GM23338 (cell line): Measurements from ENCODE around the gene ZFY. TPM values are rescaled to one million over a fixed set of nuclear protein-coding genes. Genes with fewer than 3 reads are reported as not detected.

ENCODE experiments used
- ATAC-seq: fragments of 200-7000 bp; cut with Tn5 transposase; 3 replicates; pipeline ENCODE4 v1.9.1; 2020
- DNase-seq: peaks from one replicate; pipeline ENCODE4 v3.0.0-alpha.2; 2015; ENCODE audit warnings: low spot score
- H2AFZ ChIP-seq: fragments of 200-600 bp; sonication (generic); 2 replicates; pipeline ENCODE4 v1.8.0; 2016; ENCODE audit warnings: antibody characterized with exemption, mild to moderate bottlenecking, moderate library complexity
- H3F3A ChIP-seq: fragments of 200-600 bp; sonication (generic); replicated peaks from 2 replicates; pipeline ENCODE4 v1.8.0; 2017; ENCODE audit warnings: antibody characterized with exemption, mixed run types, low read depth
- H3K27ac ChIP-seq: fragments of 200-600 bp; sonication (generic); 2 replicates; pipeline ENCODE4 v1.6.1; 2016; ENCODE audit warnings: low read depth
- H3K27me3 ChIP-seq: fragments of 200-600 bp; sonication (generic); 2 replicates; pipeline ENCODE4 v1.8.0; 2016; ENCODE audit warnings: mild to moderate bottlenecking, mixed run types, moderate library complexity; ENCODE audit not compliant: insufficient read depth
- H3K36me3 ChIP-seq: fragments of 200-600 bp; sonication (generic); 2 replicates; pipeline ENCODE4 v1.8.0; 2016; ENCODE audit warnings: mild to moderate bottlenecking; ENCODE audit not compliant: insufficient read depth
- H3K4me1 ChIP-seq: fragments of 200-600 bp; sonication (generic); 2 replicates; pipeline ENCODE4 v1.8.0; 2016; ENCODE audit warnings: mild to moderate bottlenecking, moderate library complexity; ENCODE audit not compliant: insufficient read depth
- H3K4me2 ChIP-seq: fragments of 200-600 bp; sonication (generic); 2 replicates; pipeline ENCODE4 v1.7.1; 2017; ENCODE audit warnings: mixed run types
- H3K4me3 ChIP-seq: fragments of 200-600 bp; sonication (generic); 2 replicates; pipeline ENCODE4 v1.6.1; 2016; ENCODE audit warnings: mixed run types
- H3K79me2 ChIP-seq: fragments of 200-600 bp; sonication (generic); replicated peaks from 2 replicates; pipeline ENCODE4 v1.8.0; 2017; ENCODE audit warnings: mild to moderate bottlenecking; ENCODE audit not compliant: insufficient read depth
- H3K9me2 ChIP-seq: fragments of 200-600 bp; sonication (generic); 2 replicates; pipeline ENCODE4 v1.8.0; 2017; ENCODE audit not compliant: insufficient read depth
- H4K20me1 ChIP-seq: fragments of 200-600 bp; sonication (generic); replicated peaks from 2 replicates; pipeline ENCODE4 v1.8.0; 2017; ENCODE audit warnings: mild to moderate bottlenecking; ENCODE audit not compliant: insufficient read depth
- H3K27ac Mint-ChIP-seq: 2 replicates; pipeline ENCODE4 v1.8.0; 2020; ENCODE audit warnings: inconsistent platforms, mild to moderate bottlenecking, moderate library complexity, mixed read lengths
- H3K27me3 Mint-ChIP-seq: 3 replicates; pipeline ENCODE4 v1.8.0; 2022; ENCODE audit warnings: low read depth, mild to moderate bottlenecking, moderate library complexity, mixed read lengths, inconsistent platforms; ENCODE audit not compliant: insufficient read depth, poor library complexity
- H3K36me3 Mint-ChIP-seq: 3 replicates; pipeline ENCODE4 v1.8.0; 2021; ENCODE audit warnings: low read depth, mild to moderate bottlenecking, inconsistent platforms, moderate library complexity, mixed read lengths
- H3K4me1 Mint-ChIP-seq: 3 replicates; pipeline ENCODE4 v1.8.0; 2020; ENCODE audit warnings: mild to moderate bottlenecking, inconsistent platforms, mixed read lengths
- H3K4me3 Mint-ChIP-seq: 3 replicates; pipeline ENCODE4 v1.8.0; 2021; ENCODE audit warnings: moderate library complexity, mild to moderate bottlenecking, inconsistent platforms, mixed read lengths
- H3K9me3 Mint-ChIP-seq: 3 replicates; pipeline ENCODE4 v1.8.0; 2020; ENCODE audit warnings: moderate library complexity, mild to moderate bottlenecking, inconsistent platforms, mixed read lengths
- CREB1 ChIP-seq: fragments of 250-450 bp; sonication (Bioruptor Pico); IDR thresholded peaks from 2 replicates; pipeline ENCODE4 v1.5.0; 2020; ENCODE audit warnings: low read depth, mild to moderate bottlenecking, moderate library complexity
- EZH2 ChIP-seq: fragments of 200-600 bp; sonication (generic); IDR thresholded peaks from one replicate; pipeline ENCODE4 v1.8.0; 2017; ENCODE audit warnings: antibody characterized with exemption, mild to moderate bottlenecking, low read depth; ENCODE audit not compliant: unreplicated experiment
- EZH2phosphoT487 ChIP-seq: fragments of 200-600 bp; sonication (generic); IDR thresholded peaks from one replicate; pipeline ENCODE4 v1.8.1; 2018; ENCODE audit warnings: antibody characterized with exemption; ENCODE audit not compliant: unreplicated experiment
- JUNB ChIP-seq: IDR thresholded peaks from one replicate; pipeline ENCODE4 v1.6.1; 2016; ENCODE audit warnings: antibody characterized with exemption; ENCODE audit not compliant: unreplicated experiment
- NANOG ChIP-seq: IDR thresholded peaks from 2 replicates; pipeline ENCODE4 v1.6.1; 2016; ENCODE audit warnings: antibody characterized with exemption, borderline replicate concordance
- POLR2AphosphoS5 ChIP-seq: IDR thresholded peaks from 2 replicates; pipeline ENCODE4 v1.6.1; 2016; ENCODE audit warnings: antibody characterized with exemption, low read depth
- STAT1 ChIP-seq: IDR thresholded peaks from one replicate; pipeline ENCODE4 v1.6.1; 2016; ENCODE audit warnings: antibody characterized with exemption; ENCODE audit not compliant: unreplicated experiment
- ZNF114 ChIP-seq: fragments of 250-450 bp; sonication (Bioruptor Pico); IDR thresholded peaks from 2 replicates; pipeline ENCODE4 v1.5.0; 2020; ENCODE audit warnings: mild to moderate bottlenecking, moderate library complexity
- ZNF331 ChIP-seq: fragments of 250-450 bp; sonication (Bioruptor Pico); IDR thresholded peaks from 2 replicates; pipeline ENCODE4 v1.5.0; 2020; ENCODE audit warnings: low read depth, mild to moderate bottlenecking, moderate library complexity
- polyA plus RNA-seq: library from polyadenylated mRNA; unstranded; fragments of >200 nt; fragmentation: Nextera tagmentation; extraction: Ambion mirVana; gene quantifications from 2 replicates; pipeline ENCODE4 v1.2.1, GENCODE V29; 2016
- total RNA-seq: library from RNA; depleted of rRNA; stranded (reverse); fragments of >200 nt; shearing (Covaris generic); gene quantifications from 2 replicates; pipeline ENCODE4 v1.2.3, GENCODE V29; 2014
- TF ChIP-seq, protein P1 (sequence below): fragments of 250-450 bp; sonication (Bioruptor Pico); IDR thresholded peaks from 2 replicates; pipeline ENCODE4 v1.5.0; 2020; ENCODE audit warnings: mild to moderate bottlenecking, moderate library complexity
- TF ChIP-seq, protein P2 (sequence below): IDR thresholded peaks from one replicate; pipeline ENCODE4 v1.6.1; 2018; ENCODE audit warnings: antibody characterized with exemption; ENCODE audit not compliant: unreplicated experiment
- TF ChIP-seq, protein P3 (sequence below), 2 experiments: fragments of 200-600 bp in 1 of 2; sonication (generic) in 1 of 2; conservative IDR thresholded peaks; 2 replicates each; pipeline versions ENCODE4 v1.5.1 to v1.6.1; 2016 to 2017; ENCODE audit warnings: antibody characterized with exemption in 2 of 2, low read depth in 2 of 2, mild to moderate bottlenecking in 2 of 2, moderate library complexity in 1 of 2
- TF ChIP-seq, protein P4 (sequence below): IDR thresholded peaks from 2 replicates; pipeline ENCODE4 v1.6.1; 2016; ENCODE audit warnings: antibody characterized with exemption

Gene ZFY
- total and polyA plus RNA-seq, 2 experiments from 2014 or later = 4.5 to 9.4 TPM

DNA sequence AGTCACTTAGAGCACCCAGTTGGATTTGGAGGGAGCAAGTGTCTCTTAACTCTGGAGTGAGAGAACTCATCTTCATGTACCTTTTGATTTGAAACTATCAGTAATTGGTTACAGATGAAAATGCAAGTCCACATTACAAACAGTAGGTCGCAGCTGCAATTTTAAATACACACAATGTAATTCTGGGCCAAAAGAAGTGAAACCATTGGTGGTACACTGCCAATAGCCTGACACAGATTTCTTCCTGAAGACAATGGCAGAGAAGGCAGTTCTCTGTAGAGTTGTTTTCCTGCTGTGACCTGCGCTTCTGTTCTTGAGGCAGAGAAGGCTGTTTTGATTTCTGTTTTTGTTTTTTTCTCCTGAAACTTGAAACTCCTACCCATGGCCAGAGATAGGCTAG, 86.0 kb downstream of the ZFY start:
- H3K27ac Mint-ChIP-seq = no peak overlapping the region
- Histone ChIP-seq H3K79me2 (no peaks in the 10 kb centered on the region), H2AFZ (no peak overlapping the region), H3K4me3 (no peak overlapping the region), H3F3A (no peaks in the 10 kb centered on the region), H3K9me2 (no peaks in the 10 kb centered on the region), H3K36me3 (no peaks in the 10 kb centered on the region), H3K27me3 (no peaks in the 10 kb centered on the region), H3K4me2 (no peak overlapping the region), H3K27ac (no peak overlapping the region), H4K20me1 (no peaks in the 10 kb centered on the region), H3K4me1 (no peaks in the 10 kb centered on the region)
- H3K36me3 Mint-ChIP-seq = no peaks in the 10 kb centered on the region
- H3K27me3 Mint-ChIP-seq = peaks cover 2% of the 10 kb centered on the region
- DNase-seq (no peak), ATAC-seq (no peak)
- TF ChIP-seq, protein P1, sequence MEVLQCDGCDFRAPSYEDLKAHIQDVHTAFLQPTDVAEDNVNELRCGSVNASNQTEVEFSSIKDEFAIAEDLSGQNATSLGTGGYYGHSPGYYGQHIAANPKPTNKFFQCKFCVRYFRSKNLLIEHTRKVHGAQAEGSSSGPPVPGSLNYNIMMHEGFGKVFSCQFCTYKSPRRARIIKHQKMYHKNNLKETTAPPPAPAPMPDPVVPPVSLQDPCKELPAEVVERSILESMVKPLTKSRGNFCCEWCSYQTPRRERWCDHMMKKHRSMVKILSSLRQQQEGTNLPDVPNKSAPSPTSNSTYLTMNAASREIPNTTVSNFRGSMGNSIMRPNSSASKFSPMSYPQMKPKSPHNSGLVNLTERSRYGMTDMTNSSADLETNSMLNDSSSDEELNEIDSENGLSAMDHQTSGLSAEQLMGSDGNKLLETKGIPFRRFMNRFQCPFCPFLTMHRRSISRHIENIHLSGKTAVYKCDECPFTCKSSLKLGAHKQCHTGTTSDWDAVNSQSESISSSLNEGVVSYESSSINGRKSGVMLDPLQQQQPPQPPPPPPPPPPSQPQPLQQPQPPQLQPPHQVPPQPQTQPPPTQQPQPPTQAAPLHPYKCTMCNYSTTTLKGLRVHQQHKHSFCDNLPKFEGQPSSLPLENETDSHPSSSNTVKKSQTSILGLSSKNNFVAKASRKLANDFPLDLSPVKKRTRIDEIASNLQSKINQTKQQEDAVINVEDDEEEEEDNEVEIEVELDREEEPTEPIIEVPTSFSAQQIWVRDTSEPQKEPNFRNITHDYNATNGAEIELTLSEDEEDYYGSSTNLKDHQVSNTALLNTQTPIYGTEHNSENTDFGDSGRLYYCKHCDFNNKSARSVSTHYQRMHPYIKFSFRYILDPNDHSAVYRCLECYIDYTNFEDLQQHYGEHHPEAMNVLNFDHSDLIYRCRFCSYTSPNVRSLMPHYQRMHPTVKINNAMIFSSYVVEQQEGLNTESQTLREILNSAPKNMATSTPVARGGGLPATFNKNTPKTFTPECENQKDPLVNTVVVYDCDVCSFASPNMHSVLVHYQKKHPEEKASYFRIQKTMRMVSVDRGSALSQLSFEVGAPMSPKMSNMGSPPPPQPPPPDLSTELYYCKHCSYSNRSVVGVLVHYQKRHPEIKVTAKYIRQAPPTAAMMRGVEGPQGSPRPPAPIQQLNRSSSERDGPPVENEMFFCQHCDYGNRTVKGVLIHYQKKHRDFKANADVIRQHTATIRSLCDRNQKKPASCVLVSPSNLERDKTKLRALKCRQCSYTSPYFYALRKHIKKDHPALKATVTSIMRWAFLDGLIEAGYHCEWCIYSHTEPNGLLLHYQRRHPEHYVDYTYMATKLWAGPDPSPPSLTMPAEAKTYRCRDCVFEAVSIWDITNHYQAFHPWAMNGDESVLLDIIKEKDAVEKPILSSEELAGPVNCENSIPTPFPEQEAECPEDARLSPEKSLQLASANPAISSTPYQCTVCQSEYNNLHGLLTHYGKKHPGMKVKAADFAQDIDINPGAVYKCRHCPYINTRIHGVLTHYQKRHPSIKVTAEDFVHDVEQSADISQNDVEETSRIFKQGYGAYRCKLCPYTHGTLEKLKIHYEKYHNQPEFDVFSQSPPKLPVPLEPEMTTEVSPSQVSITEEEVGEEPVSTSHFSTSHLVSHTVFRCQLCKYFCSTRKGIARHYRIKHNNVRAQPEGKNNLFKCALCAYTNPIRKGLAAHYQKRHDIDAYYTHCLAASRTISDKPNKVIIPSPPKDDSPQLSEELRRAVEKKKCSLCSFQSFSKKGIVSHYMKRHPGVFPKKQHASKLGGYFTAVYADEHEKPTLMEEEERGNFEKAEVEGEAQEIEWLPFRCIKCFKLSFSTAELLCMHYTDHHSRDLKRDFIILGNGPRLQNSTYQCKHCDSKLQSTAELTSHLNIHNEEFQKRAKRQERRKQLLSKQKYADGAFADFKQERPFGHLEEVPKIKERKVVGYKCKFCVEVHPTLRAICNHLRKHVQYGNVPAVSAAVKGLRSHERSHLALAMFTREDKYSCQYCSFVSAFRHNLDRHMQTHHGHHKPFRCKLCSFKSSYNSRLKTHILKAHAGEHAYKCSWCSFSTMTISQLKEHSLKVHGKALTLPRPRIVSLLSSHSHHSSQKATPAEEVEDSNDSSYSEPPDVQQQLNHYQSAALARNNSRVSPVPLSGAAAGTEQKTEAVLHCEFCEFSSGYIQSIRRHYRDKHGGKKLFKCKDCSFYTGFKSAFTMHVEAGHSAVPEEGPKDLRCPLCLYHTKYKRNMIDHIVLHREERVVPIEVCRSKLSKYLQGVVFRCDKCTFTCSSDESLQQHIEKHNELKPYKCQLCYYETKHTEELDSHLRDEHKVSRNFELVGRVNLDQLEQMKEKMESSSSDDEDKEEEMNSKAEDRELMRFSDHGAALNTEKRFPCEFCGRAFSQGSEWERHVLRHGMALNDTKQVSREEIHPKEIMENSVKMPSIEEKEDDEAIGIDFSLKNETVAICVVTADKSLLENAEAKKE (CRISPR knock-in tag) = no peak
- TF ChIP-seq EZH2 (no peak), ZNF114 (CRISPR knock-in tag) (no peak), EZH2phosphoT487 (no peak), CREB1 (no peak), POLR2AphosphoS5 (no peak), JUNB (no peak), STAT1 (no peak), ZNF331 (CRISPR knock-in tag) (no peak), NANOG (no peak)
- TF ChIP-seq, protein P2, sequence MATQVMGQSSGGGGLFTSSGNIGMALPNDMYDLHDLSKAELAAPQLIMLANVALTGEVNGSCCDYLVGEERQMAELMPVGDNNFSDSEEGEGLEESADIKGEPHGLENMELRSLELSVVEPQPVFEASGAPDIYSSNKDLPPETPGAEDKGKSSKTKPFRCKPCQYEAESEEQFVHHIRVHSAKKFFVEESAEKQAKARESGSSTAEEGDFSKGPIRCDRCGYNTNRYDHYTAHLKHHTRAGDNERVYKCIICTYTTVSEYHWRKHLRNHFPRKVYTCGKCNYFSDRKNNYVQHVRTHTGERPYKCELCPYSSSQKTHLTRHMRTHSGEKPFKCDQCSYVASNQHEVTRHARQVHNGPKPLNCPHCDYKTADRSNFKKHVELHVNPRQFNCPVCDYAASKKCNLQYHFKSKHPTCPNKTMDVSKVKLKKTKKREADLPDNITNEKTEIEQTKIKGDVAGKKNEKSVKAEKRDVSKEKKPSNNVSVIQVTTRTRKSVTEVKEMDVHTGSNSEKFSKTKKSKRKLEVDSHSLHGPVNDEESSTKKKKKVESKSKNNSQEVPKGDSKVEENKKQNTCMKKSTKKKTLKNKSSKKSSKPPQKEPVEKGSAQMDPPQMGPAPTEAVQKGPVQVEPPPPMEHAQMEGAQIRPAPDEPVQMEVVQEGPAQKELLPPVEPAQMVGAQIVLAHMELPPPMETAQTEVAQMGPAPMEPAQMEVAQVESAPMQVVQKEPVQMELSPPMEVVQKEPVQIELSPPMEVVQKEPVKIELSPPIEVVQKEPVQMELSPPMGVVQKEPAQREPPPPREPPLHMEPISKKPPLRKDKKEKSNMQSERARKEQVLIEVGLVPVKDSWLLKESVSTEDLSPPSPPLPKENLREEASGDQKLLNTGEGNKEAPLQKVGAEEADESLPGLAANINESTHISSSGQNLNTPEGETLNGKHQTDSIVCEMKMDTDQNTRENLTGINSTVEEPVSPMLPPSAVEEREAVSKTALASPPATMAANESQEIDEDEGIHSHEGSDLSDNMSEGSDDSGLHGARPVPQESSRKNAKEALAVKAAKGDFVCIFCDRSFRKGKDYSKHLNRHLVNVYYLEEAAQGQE = no peak
- TF ChIP-seq, protein P3, sequence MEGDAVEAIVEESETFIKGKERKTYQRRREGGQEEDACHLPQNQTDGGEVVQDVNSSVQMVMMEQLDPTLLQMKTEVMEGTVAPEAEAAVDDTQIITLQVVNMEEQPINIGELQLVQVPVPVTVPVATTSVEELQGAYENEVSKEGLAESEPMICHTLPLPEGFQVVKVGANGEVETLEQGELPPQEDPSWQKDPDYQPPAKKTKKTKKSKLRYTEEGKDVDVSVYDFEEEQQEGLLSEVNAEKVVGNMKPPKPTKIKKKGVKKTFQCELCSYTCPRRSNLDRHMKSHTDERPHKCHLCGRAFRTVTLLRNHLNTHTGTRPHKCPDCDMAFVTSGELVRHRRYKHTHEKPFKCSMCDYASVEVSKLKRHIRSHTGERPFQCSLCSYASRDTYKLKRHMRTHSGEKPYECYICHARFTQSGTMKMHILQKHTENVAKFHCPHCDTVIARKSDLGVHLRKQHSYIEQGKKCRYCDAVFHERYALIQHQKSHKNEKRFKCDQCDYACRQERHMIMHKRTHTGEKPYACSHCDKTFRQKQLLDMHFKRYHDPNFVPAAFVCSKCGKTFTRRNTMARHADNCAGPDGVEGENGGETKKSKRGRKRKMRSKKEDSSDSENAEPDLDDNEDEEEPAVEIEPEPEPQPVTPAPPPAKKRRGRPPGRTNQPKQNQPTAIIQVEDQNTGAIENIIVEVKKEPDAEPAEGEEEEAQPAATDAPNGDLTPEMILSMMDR (conservative IDR thresholded peaks at IDR 0.05; ENCODE audit: low read depth in 2 of 2) = no peak
- TF ChIP-seq, protein P4, sequence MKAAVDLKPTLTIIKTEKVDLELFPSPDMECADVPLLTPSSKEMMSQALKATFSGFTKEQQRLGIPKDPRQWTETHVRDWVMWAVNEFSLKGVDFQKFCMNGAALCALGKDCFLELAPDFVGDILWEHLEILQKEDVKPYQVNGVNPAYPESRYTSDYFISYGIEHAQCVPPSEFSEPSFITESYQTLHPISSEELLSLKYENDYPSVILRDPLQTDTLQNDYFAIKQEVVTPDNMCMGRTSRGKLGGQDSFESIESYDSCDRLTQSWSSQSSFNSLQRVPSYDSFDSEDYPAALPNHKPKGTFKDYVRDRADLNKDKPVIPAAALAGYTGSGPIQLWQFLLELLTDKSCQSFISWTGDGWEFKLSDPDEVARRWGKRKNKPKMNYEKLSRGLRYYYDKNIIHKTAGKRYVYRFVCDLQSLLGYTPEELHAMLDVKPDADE = no peak
- H3K9me3 Mint-ChIP-seq = no peaks in the 10 kb centered on the region
- H3K4me1 Mint-ChIP-seq = peaks cover 2% of the 10 kb centered on the region; the same call in 1 of the 3 replicates
- H3K4me3 Mint-ChIP-seq = no peak overlapping the region
